Measurements from ENCODE around the gene CDC42EP5. TPM values are rescaled to one million over a fixed set of nuclear protein-coding genes. Genes with fewer than 3 reads are reported as not detected.

The CDC42EP5 gene
- total RNA-seq, 2 experiments from 2014 or later: 0.45 to 0.83 TPM

GRCh38 chr19:54415208-54415900, 57.7 kb downstream of the CDC42EP5 start, which contains the start of gene TTYH1:
TTYH1 (plus strand) TSS chr19:54415464; CDS start chr19:54415553, 89 bp downstream.
- no peak within 1 kb of the TSS for H3K4me3 Mint-ChIP-seq
- ATAC-seq: peak; percentile 79
- no peaks in the 10 kb centered on the region for H3K36me3 Mint-ChIP-seq (ENCODE audit: low read depth)
- peak; percentile 68 for TF ChIP-seq CTCF (IDR thresholded peaks at IDR 0.05)
- ChIA-PET POLR2A (interaction anchor here (0.7 to 1.9 kb wide), 3 partner anchors 33 to 214 kb away, joined by 3 to 5 read pairs (median 4); partner anchors contain the start of gene LENG8), CTCF (interaction anchor here (0.6 to 1.7 kb wide), 14 partner anchors 12 to 256 kb away, joined by 3 to 10 read pairs (median 4); partner anchors contain the start of gene LAIR1)
- peak; percentile 58 for DNase-seq
- no peaks in the 10 kb centered on the region for H3K9me3 Mint-ChIP-seq
- H3K27me3 Mint-ChIP-seq: peaks cover 39% of the 10 kb centered on the region
- intact Hi-C loops (cut with micrococcal nuclease): no loop called here
- H3K4me1 Mint-ChIP-seq (ENCODE audit: low read depth): peaks cover 15% of the 10 kb centered on the region
- H3K27ac Mint-ChIP-seq: no peak within 1 kb of the TSS

Other genes with a start within 250 kb of the CDC42EP5 start
- gene LILRA6, start 230.5 kb downstream of the CDC42EP5 start, total RNA-seq: not detected
- not detected for gene LILRB5, start 216.0 kb downstream of the CDC42EP5 start, total RNA-seq
- gene LILRB2, start 192.2 kb downstream of the CDC42EP5 start, total RNA-seq: not detected
- not detected for gene LILRA5, start 160.1 kb downstream of the CDC42EP5 start, total RNA-seq
- gene LILRA4, start 134.1 kb downstream of the CDC42EP5 start, total RNA-seq: not detected
- 10 to 100 TPM; 11.3 TPM for gene LAIR1, start 108.4 kb downstream of the CDC42EP5 start, total RNA-seq
- gene TTYH1, start 57.8 kb downstream of the CDC42EP5 start, total RNA-seq: under 1 TPM in 1 of 2 experiments, not detected in 1; 0.70 TPM
- 100 to 1,000 TPM; 165 to 170 TPM for gene LENG8, start 24.1 kb downstream of the CDC42EP5 start, total RNA-seq
- gene LENG9, start 9.5 kb downstream of the CDC42EP5 start, total RNA-seq: 1 to 10 TPM; 4.3 to 5.5 TPM
- gene LAIR2, start 29.5 kb upstream of the CDC42EP5 start, total RNA-seq: 1 to 10 TPM; 1.5 to 2.1 TPM
- not detected for gene LILRA2, start 100.5 kb upstream of the CDC42EP5 start, total RNA-seq
- gene LILRA1, start 120.3 kb upstream of the CDC42EP5 start, total RNA-seq: not detected
- gene LILRB1, start 157.2 kb upstream of the CDC42EP5 start, total RNA-seq: 1 to 10 TPM; 1.2 to 1.6 TPM
- gene LILRB4, start 189.7 kb upstream of the CDC42EP5 start, total RNA-seq: not detected